Right renal pelvis (tissue), 4 donors: Measurements from ENCODE around the gene SLC2A2. TPM values are rescaled to one million over a fixed set of nuclear protein-coding genes. Genes with fewer than 3 reads are reported as not detected.

Experiments used
- DNase-seq, 4 donors: peaks; one replicate each; pipeline ENCODE4 v3.0.0-alpha.2; 2013; ENCODE audit warnings: low read depth in 4 of 4, low spot score in 3 of 4, missing footprints in 1 of 4
- polyA plus RNA-seq, 4 donors: library from polyadenylated mRNA; unstranded; fragments of 120-200 nt; gene quantifications; one replicate each; pipeline ENCODE4 v1.2.1, GENCODE V29; 2013; ENCODE audit not compliant: insufficient read length in 4 of 4

SLC2A2 gene
- polyA plus RNA-seq, 4 donors = 12.5 to 17.3 (median 14.6) TPM

DNA sequence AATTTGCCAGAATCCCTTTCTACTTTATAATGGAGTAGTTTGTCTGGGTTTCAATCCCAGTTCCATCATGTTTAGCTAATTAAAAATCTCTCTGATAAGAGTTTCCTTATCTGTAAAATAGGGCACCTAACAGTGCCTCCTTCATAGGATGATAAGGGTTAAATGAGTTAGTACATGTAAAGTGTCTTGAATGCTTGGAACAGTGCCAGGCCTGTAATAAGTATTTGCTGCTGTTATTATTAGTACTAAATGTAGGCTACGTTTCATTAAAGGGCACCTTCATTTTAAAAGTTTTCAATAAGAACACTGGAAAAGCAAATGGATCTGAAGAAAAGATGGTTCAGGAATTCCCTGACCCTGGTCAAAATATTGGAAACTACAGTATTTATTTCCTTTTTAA lies 11.8 kb upstream of the SLC2A2 start:
- DNase-seq = no peak

DNA sequence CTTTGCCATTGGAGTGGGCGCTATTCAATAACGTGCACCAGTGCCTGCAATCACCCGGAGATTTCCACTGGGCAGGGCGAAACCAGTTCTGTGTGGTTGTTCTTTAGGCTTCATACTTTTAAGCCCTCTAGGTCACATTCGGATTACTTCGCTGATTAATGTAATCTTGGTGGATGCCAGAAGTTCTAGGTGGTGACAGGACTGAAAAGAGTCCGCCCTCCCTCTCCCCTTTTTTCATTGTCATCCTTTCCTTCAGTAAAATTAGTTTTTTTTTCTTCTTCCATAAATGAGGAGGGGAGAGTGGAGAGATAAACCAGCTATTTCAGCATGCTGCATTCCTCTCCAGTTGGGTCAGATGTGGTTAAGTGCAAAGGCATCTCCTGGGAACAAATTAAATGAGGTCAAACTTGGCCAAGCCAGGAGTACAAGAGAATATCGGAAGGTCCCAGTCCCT lies 2.3 kb upstream of the SLC2A2 start:
- no peak for DNase-seq

DNA sequence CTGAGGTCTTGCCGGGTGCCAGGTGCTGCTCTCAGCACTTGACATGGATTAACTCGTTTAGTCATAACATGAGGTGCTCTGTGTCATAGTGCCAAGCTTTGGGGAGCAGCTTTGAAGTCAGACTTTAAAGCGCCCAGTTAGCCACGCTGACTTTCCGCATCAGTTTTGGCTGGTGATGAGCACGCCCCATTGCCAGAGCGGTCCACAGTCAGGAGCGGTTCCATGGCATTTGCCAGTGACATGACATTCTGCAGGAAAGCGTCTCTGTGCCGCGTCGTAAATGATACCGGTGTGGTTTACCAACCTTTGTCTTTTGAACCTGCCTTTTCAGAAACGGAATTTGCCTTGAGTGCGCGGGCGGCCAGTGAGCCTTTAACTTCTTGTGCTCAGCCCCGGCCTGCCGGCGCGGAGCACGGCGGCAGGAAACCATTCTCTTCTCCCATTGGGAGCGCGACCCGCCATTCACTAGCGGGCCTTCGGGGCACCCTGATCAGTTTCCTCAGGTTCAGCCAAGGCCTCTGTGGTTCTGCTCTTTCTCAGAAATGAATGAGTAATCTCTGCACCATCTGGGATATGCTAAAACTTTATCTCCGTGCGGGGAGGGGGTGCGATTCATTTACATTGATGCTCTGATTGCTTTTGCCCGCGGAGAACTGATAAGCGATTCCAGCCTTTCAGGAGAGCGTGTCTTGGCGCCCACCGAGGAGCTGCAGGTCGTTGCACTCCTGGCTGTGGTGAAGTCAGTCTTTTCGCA lies 1.7 kb upstream of the SLC2A2 start:
- peak in 1 of 4 donors; percentile 40 for DNase-seq

DNA sequence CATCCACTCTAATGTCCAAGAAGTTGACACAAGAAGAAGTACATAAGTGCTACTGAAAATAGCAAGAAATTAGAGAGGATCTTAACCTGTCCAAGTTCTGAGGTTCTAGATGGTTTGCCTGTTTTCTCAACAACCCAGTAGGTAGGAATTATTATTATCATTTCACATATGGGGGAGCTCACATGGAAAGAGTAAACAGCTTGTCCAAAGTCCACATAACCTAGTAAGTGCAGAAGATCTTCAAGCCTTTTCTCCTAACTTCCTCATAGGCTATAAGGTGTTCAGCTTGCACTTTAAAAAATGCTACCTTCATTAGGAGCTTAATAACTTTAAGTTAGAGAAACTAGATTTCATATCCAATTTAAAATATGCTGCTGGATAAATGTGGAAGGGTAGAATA lies 3.0 kb downstream of the SLC2A2 start:
- no peak for DNase-seq

DNA sequence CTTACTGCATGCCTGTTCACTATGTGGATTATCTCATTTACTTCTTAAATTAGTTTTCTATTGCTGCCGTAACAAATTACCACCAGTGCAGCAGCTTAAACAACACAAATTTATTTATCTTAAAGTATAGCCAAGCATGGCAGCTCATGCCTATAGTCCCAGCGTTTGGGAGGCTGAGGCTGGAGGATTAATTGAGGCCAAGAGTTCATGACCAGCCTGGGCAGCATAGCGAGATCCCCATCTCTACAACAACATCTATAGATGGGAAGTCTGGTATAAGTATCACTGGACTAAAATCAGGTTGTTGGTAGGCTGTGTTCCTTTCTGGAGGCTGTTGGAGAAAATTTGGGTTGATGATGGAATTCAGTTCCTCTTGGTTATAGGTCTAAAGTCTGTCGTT lies 5.1 kb downstream of the SLC2A2 start:
- DNase-seq = no peak

DNA sequence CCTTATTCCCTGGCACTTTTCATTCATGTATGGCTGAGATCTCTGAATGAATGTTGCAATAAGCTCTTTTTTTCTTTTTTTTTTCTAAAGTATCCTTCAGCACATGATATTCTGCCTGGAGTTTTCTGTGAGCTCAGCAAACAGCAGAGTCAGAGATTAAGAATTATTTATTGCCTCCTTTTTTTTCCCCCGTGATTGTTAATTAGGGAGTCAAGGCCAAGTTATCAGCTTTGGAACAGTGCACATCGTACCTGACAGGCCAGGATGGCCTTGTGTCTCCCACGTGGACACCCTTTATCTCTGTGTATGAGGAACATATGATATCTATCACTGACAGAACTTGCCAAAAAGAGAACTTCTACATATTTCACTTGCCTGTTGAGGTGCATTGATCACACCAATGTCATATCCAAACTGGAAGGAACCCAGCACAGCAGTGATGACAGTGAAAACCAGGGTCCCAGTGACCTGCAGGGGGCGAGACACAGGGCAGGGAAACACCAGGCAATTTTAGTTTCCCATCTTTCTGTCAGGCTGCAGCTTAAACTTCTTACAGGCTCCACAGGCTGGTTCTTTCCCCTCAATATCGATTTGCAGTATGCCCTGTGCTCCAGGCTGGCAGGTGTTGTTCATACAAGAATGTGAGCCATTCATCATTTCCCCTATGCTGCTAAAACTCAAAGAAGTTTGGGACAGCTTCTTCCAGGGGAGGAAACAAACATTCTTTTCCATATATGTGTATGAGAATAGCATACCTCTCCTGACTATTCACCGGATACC lies 8.2 kb downstream of the SLC2A2 start:
- no peak for DNase-seq

DNA sequence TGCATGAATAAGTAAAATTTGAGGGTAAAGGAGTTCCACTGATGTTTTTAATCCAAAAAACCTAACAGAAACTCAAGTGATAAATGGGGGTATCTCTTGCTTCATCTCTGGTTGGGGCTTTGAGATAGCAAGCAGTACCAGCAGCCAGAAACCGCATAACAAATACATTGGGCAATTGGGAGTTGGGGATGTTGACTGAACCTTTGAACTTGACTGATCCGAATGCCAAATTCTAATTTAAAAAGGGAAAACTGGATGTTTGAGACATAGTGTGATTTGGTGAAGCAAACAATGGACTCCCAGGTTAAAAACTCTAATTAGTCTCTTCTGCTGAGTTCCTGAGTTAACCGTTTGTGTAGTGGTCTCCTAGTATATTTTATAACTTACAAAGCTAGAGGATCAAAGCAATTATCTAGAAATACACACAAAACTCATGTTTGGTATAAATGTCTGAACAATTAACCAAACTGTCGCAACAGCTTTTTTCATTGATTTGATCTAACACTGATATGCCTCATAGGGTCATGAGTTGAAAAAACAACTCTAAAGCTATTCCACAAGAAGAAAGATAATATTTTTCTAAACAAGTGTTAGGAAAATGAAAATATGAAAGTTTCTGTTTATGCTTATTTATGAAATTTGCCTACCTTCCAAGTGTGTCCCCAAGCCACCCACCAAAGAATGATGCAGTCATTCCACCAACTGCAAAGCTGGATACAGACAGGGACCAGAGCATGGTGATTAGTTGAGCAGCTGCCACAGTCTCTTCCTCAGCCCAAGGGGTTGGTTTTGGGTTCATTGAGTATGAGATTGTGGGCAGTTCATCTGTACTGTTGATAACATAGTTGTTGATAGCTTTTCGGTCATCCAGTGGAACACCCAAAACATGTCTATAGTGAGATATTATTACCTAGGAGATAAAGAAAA lies 12.4 kb downstream of the SLC2A2 start:
- no peak for DNase-seq

DNA sequence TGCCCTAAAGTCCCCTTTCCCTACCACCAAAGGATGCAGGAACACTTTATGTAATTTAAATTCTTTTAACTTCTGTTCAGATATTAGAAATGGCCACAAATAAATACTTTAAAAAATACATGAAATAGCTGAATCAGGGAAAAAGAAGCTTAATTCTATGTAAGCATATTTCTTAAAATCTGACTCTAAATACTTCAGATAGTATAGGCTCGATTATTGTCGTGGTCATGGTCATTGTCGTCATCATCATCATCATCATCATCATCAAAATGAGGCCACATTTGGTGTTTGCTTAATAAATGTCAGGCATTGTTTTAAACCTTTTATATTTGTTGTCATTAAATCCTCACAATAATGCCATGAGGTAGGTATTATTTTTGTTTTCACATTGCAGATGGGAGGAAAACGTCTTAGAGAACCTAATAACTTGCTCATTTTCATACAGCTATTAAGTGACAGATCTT lies 14.6 kb downstream of the SLC2A2 start:
- DNase-seq = no peak

DNA sequence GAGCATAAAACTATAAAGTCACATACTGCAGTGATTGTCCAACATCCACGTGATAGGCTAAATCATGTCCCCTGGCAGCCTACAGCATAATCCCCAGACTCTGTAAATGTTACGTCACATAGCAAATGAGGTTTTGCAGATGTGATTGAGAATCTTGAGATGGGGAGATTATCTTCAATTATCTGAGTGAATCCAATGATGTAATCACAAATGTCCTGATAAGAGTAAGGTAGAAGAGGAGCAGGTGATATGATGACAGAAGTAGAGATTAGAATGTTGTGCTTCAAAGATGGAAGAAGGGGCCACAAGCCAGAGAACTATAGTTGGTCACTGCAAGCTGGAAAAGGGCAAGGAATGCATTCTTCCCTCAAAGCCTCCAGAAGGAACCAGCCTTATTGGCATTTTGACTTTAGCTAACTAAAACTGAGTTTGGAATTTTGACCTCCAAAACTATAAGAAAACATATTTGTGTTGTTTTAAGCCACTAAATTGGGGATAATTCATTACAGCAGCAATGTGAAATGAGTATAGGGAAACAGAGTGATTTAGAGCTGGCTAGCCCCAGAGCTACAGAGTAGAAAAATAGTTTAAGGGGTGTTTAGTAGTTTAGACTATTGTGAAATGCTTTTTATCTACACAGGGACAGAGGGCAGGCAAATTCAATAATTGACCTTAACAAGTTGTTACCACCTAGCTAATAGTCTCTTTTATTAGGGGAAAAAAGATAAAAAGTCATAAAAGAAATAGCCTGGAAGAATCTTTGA lies 15.2 kb downstream of the SLC2A2 start:
- no peak for DNase-seq

DNA sequence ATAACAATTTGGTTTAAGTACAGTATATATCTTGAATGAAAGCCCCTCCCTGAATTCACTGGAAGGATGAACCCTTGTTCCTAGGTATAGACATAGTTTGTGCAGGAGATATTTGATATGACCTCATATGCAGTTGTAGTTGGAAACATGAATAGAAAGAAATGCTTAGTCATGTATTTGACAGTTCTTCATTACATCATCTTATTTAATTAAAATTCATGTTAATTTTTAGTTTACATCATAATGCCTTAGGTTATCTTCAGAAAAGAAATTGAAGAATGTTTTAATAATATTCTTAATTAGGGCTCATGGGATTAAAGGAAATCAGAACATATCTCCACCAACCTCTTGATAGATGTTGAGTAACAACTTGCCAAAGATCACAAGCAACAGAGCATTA lies 19.2 kb downstream of the SLC2A2 start:
- no peak for DNase-seq

DNA sequence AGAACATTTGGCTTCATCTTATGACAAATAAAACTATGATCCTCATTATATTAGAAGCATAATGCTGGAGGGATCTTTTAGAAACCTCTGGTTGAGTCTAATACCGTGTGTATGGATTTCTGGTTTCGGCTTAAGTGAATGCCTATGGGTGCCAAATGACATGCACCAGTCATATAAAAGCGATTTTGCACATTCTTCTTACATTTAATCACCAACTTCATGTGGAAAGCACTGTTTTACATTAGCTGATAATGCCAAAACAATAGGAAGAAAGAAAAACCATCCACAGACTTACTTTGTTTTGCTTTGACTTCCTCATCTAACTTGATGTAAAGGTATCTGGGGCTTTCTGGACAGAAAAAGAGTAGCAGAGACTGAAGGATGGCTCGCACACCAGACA lies 20.9 kb downstream of the SLC2A2 start:
- no peak for DNase-seq

DNA sequence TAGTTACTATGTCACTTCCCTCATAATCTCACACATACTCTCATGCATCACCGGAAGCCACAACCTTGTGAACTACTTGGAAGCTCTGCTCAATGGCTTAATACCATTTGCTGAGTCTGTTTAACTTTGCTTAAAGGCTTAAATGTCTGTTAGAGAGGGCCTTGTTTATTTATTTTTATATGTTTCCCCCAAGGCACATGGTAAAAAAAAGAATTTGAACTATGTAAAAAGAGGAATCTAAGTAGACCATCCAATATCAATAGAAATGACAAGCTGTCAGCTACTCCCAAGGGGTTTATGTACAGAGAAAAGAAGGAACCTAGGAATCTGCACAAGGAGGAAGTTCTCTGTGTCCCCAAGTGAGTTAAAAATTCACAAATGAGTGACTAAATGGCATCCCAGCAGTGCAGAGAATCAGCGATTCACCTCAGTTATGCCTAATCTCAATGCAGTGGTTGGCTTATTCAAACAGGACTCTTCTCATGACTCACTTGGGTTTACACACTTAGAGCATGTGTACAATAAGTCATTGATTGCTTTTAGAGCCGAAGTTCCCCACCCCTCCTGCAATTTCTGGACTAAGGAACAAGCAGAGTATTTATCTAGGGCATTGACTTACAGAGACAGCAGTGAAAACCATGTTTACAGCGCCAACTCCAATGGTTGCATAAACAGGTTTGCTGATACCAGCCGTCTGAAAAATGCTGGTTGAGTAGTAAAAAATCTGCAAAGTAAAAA lies 24.4 kb downstream of the SLC2A2 start:
- no peak for DNase-seq

DNA sequence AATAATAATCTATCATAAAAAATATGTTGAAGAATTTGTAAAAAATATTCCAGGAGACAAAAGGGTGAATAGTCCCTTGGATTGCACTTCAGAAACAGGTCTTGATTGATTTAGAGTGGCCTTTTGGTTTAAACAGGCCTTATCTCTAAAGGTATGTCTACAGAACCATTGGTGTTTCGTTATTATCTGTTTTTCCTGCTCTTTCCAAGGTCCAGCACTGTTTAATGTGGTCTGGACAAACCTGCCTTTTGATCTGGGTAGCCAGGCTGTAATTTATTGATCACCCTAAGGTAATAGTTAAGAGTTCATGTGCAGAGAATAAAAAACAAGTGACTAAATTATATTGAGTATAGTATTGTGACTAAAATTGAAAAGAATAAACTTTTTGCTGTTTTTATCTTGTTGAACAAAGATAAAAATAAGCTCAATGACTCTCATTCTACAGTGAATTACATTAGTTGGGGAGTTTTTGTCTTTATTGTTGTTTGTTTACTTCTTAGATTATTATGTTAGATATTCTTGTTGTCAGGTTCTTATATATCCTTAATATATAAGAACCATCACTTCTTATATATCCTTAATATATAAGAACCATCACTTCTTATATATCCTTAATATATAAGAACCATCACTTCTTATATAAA lies 25.1 kb downstream of the SLC2A2 start:
- DNase-seq = no peak

DNA sequence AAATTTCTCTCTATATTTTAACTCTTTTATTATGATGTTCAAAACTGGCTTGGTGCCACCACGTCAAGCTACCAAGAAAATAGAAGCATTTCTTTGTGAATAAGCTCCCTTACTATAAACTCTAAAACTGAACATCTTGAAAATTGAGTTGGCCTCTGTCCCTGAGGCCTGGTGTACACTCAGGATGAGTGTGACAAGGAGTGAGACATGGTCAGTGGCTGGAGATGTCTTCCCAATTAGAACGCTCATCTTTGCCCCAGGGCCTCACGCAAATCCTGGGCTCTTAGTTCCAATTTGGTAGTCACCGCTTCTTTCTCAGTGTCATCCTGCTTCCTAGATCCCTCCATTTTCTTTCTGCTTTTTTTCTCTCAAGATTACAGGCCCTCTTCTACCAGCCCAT lies 26.2 kb downstream of the SLC2A2 start:
- DNase-seq = no peak

DNA sequence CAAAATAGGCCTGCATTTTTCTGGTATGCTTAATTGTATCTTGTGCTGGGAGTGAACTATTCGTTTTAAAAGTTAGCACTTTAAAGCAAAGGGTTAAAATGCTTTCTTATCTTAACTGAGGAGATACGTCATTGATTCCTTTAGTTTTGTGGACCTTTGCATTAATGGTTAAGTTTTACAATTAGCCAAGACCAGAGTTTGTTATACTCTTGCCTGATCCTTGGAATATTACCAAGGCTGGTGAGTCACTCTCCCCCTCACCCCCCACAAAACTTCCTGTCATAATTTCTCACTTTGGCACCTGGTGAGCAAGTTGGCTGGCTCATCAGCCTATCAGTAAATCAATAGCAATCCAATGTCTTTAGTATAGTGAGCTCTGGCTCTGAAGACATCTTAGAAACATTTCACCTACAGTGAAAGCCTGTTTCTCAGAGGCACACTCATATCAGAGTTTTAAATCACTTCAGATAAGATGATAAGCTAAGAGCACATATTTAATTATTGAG lies 26.7 kb downstream of the SLC2A2 start:
- no peak for DNase-seq

DNA sequence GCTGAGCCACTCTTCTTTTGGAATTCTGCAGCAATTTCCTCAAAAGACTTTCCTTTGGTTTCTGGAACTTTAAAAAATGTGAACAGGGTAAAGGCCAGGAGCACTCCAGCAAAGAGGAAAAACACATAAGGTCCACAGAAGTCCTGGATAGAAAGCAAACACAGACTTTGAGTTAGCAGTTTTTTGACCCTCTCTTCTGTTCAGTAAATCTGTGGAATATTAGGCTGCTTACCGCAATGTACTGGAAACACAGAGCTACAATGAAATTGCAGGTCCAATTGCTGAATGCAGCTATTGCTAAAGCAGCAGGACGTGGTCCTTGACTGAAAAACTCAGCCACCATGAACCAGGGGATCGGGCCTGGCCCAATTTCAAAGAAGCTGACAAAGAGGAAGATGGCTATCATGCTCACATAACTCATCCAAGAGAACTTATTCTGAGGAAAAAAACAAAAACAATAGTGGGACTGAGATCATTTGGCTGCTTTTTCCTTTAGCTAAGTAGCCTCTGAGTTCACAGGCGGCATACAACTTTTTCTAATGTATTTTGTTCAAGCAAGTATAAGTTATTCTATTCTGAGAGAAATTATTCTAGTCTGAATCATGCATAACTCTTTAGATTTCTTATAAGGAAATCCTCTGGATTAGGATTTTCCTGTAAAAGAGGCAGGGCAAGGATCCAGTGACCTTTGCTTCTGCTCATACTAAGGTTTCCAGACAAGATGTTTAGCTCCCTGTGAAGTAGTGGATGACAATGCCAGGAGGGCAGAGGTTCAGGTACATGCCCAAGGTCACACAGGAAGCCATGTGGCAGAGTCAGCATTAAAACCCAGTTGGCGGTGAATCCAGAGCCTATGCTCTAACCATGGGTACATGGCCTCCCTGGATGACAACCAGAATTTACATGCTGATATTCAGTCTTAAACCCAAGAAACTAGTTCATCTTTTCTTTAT lies 28.3 kb downstream of the SLC2A2 start:
- DNase-seq = no peak

DNA sequence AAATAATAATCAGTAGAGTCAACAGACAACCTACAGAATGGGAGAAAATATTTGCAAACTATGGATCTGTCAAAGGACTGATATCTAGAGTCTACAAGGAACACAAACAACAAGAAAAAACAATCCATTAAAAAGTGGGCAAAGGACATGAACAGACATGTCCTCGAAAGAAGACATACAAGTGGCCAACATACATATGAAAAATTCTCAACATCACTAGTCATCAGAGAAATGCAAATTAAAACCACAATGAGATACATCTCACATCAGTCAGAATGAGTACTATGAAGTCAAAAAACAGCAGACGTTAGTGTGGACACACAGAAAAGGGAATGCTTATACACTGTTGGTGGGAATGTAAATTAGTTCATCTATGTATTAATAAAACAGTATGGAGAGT lies 33.7 kb downstream of the SLC2A2 start:
- no peak for DNase-seq

DNA sequence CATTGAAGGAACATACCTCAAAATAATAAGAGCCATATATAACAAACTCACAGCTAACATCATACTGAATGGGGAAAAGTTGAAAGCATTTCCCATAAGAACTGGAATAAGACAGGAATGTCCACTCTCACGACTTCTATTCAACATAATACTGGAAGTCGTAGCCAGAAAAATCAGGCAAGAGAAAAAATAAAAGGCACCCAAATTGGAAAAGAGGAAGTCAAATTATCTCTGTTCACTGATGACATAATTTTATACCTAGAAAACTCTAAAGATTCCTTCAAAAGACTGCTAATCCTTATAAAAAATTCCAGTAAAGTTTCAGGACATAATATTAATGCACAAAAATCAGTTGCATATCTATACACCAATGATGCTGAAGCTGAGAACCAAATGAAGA lies 34.9 kb downstream of the SLC2A2 start:
- DNase-seq = no peak
